ENCODE results near the gene ZDHHC24. TPM values are rescaled to one million over a fixed set of nuclear protein-coding genes. Genes with fewer than 3 reads are reported as not detected.
A peak's percentile ranks its signal among the peaks of the same experiment; 100 is the strongest.

The ZDHHC24 gene
- total and polyA plus RNA-seq, 8 donors, result 2.6 to 73.9 (median 7.3) TPM

GRCh38 chr11:66561975-66562248 is 16.1 kb upstream of the ZDHHC24 start:
- Histone ChIP-seq H3K36me3 (peaks cover 0 to 46% (median 22%) of the 10 kb centered on the region in 4 donors), H3K27me3 (peaks cover 0 to 22% (median 18%) of the 10 kb centered on the region in 3 donors), H3K4me1 (peaks cover 9 to 12% (median 11%) of the 10 kb centered on the region in 4 donors), H3K27ac (no peak overlapping the region), H3K9me3 (no peaks in the 10 kb centered on the region), H3K4me3 (no peak overlapping the region)
- no peak for DNase-seq
- 82 to 90% (median 87%) methylated on average over 8 to 9 of the region's 9 CpGs for WGBS, 5 donors
- intact Hi-C loops (cut with DNase I; ENCODE audit: low total_unique reads), result no loop called here
- TF ChIP-seq POLR2AphosphoS5 (IDR thresholded peaks at IDR 0.05) (no peak), POLR2A (IDR thresholded peaks at IDR 0.05) (no peak), EP300 (IDR thresholded peaks at IDR 0.05) (no peak), CTCF (IDR thresholded peaks at IDR 0.05) (no peak)

- TF ChIP-seq POLR2A (IDR thresholded peaks at IDR 0.05), result no peak
- TF ChIP-seq CTCF (IDR thresholded peaks at IDR 0.05), result no peak
- no peak for TF ChIP-seq EP300 (IDR thresholded peaks at IDR 0.05)
- TF ChIP-seq POLR2AphosphoS5 (IDR thresholded peaks at IDR 0.05), result no peak
- intact Hi-C loops (cut with DNase I; ENCODE audit: low total_unique reads), result no loop called here
- WGBS, 5 donors, result 68 to 78% (median 77%) methylated on average over 13 to 14 of the region's 14 CpGs
- peaks cover 0 to 22% (median 18%) of the 10 kb centered on the region in 3 donors for H3K27me3 ChIP-seq
- no peak overlapping the region for H3K27ac ChIP-seq
- H3K36me3 ChIP-seq, result peaks cover 0 to 40% (median 22%) of the 10 kb centered on the region in 4 donors
- no peak overlapping the region for H3K4me3 ChIP-seq
- H3K9me3 ChIP-seq, result no peaks in the 10 kb centered on the region
- H3K4me1 ChIP-seq, result peaks cover 9 to 12% (median 11%) of the 10 kb centered on the region in 4 donors
- peak in 1 of 2 donors; percentile 12 for DNase-seq
Observed at GRCh38 chr11:66561178-66561974, 15.5 kb upstream of the ZDHHC24 start.

GRCh38 chr11:66559866-66560676 is 14.2 kb upstream of the ZDHHC24 start:
- Histone ChIP-seq H3K36me3 (peaks cover 0 to 27% (median 14%) of the 10 kb centered on the region in 4 donors), H3K4me3 (no peak overlapping the region), H3K9me3 (no peaks in the 10 kb centered on the region), H3K4me1 (peaks cover 9 to 12% (median 11%) of the 10 kb centered on the region in 4 donors), H3K27ac (no peak overlapping the region), H3K27me3 (peaks cover 0 to 22% (median 18%) of the 10 kb centered on the region in 3 donors)
- DNase-seq, result peak in 1 of 2 donors; percentile 2
- WGBS, 5 donors, result 61 to 74% (median 68%) methylated on average over 16 to 27 of the region's 27 CpGs
- TF ChIP-seq EP300 (IDR thresholded peaks at IDR 0.05), result no peak
- no peak for TF ChIP-seq POLR2A (IDR thresholded peaks at IDR 0.05)
- TF ChIP-seq CTCF (IDR thresholded peaks at IDR 0.05), result no peak
- intact Hi-C loops (cut with DNase I; ENCODE audit: low total_unique reads), result no loop called here

- 10 to 16% (median 13%) methylated on average over 27 to 50 of the region's 50 CpGs for whole genome bisulfite sequencing, 5 donors
Observed at GRCh38 chr11:66559142-66559865, 13.5 kb upstream of the ZDHHC24 start.

More at GRCh38 chr11:66559142-66559865, 13.5 kb upstream of the ZDHHC24 start:
- Histone ChIP-seq H3K4me1 (peaks cover 9 to 12% (median 11%) of the 10 kb centered on the region in 4 donors), H3K36me3 (peaks cover 0 to 20% (median 8%) of the 10 kb centered on the region in 4 donors), H3K27ac (no peak overlapping the region), H3K4me3 (peak overlapping the region in 2 of 4 donors; percentile 0 to 34), H3K9me3 (no peaks in the 10 kb centered on the region), H3K27me3 (peaks cover 0 to 22% (median 18%) of the 10 kb centered on the region in 3 donors)
- no peak for TF ChIP-seq EP300 (IDR thresholded peaks at IDR 0.05)
- no peak for TF ChIP-seq CTCF (IDR thresholded peaks at IDR 0.05)
- TF ChIP-seq POLR2AphosphoS5 (IDR thresholded peaks at IDR 0.05), result no peak
- TF ChIP-seq POLR2A (IDR thresholded peaks at IDR 0.05), result no peak
- intact Hi-C loops (cut with DNase I; ENCODE audit: low total_unique reads), result no loop called here
- DNase-seq, result peak; percentile 33 to 66
